RWPE2 (cell line): ENCODE results near the gene SERPINB2.

ENCODE experiments used
- ATAC-seq: fragments of 200-7000 bp; cut with Tn5 transposase; 3 replicates; pipeline ENCODE4 v1.9.1; 2021; ENCODE audit warnings: low read depth
- DNase-seq: peaks from one replicate; pipeline ENCODE4 v3.0.0-alpha.2; 2020; ENCODE audit warnings: low spot score
- H3K27ac ChIP-seq: fragments of 450-650 bp; 2 replicates; pipeline ENCODE4 v1.5.1; 2017; ENCODE audit warnings: mild to moderate bottlenecking; ENCODE audit not compliant: poor library complexity, severe bottlenecking
- H3K27me3 ChIP-seq: fragments of 250-450 bp; sonication (Bioruptor Pico); 2 replicates; pipeline ENCODE4 v1.5.1; 2021; ENCODE audit warnings: mild to moderate bottlenecking, moderate library complexity; ENCODE audit not compliant: insufficient read depth, poor library complexity, severe bottlenecking
- H3K36me3 ChIP-seq: fragments of 250-450 bp; sonication (Bioruptor Pico); 2 replicates; pipeline ENCODE4 v1.5.1; 2020; ENCODE audit warnings: low read depth, mild to moderate bottlenecking, moderate library complexity
- H3K4me1 ChIP-seq: fragments of 250-450 bp; sonication (Bioruptor Pico); 2 replicates; pipeline ENCODE4 v1.5.1; 2021; ENCODE audit warnings: mild to moderate bottlenecking, moderate library complexity; ENCODE audit not compliant: insufficient read depth, poor library complexity, severe bottlenecking
- H3K4me3 ChIP-seq: fragments of 250-450 bp; sonication (Bioruptor Pico); 2 replicates; pipeline ENCODE4 v1.5.1; 2021; ENCODE audit warnings: mild to moderate bottlenecking, moderate library complexity; ENCODE audit not compliant: severe bottlenecking
- H3K9me3 ChIP-seq: fragments of 250-450 bp; sonication (Bioruptor Pico); 2 replicates; pipeline ENCODE4 v1.5.1; 2021; ENCODE audit warnings: mild to moderate bottlenecking, moderate library complexity; ENCODE audit not compliant: severe bottlenecking
- TF ChIP-seq, protein P1 (sequence below): fragments of 450-650 bp; IDR thresholded peaks from one replicate; pipeline ENCODE4 v1.5.1; 2017; ENCODE audit warnings: mild to moderate bottlenecking, moderate library complexity; ENCODE audit not compliant: poor library complexity, severe bottlenecking

SERPINB2 gene

GRCh38 chr18:63949068-63949737 is 61.7 kb downstream of the SERPINB2 start, which contains the start of gene HMSD:
HMSD (plus strand) TSS chr18:63949301; CDS start chr18:63953456, 4,155 bp downstream.
- H3K9me3 ChIP-seq, result no peaks in the 10 kb centered on the region
- TF ChIP-seq, protein P1, sequence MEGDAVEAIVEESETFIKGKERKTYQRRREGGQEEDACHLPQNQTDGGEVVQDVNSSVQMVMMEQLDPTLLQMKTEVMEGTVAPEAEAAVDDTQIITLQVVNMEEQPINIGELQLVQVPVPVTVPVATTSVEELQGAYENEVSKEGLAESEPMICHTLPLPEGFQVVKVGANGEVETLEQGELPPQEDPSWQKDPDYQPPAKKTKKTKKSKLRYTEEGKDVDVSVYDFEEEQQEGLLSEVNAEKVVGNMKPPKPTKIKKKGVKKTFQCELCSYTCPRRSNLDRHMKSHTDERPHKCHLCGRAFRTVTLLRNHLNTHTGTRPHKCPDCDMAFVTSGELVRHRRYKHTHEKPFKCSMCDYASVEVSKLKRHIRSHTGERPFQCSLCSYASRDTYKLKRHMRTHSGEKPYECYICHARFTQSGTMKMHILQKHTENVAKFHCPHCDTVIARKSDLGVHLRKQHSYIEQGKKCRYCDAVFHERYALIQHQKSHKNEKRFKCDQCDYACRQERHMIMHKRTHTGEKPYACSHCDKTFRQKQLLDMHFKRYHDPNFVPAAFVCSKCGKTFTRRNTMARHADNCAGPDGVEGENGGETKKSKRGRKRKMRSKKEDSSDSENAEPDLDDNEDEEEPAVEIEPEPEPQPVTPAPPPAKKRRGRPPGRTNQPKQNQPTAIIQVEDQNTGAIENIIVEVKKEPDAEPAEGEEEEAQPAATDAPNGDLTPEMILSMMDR, result peak; percentile 59
- no peaks in the 10 kb centered on the region for H3K36me3 ChIP-seq
- no peak within 1 kb of the TSS for H3K27ac ChIP-seq
- DNase-seq (no peak), ATAC-seq (peak; percentile 99)
- H3K27me3 ChIP-seq, result no peaks in the 10 kb centered on the region
- H3K4me3 ChIP-seq, result peak within 1 kb of the TSS; percentile 26
- H3K4me1 ChIP-seq, result peaks cover 3% of the 10 kb centered on the region

GRCh38 chr18:63951302-63951705 is 63.8 kb downstream of the SERPINB2 start:
- Histone ChIP-seq H3K27me3 (no peaks in the 10 kb centered on the region), H3K27ac (no peak overlapping the region), H3K4me3 (no peak overlapping the region), H3K9me3 (no peaks in the 10 kb centered on the region), H3K36me3 (no peaks in the 10 kb centered on the region), H3K4me1 (peaks cover 3% of the 10 kb centered on the region)
- no peak for DNase-seq
- ATAC-seq, result peak; percentile 40; the same call in 1 of the 3 replicates
- TF ChIP-seq, protein P1, result peak; percentile 25
